Raji (cell line): ENCODE data around the gene ISCU.

ENCODE experiments used
- POLR2A ChIP-seq: IDR thresholded peaks from 2 replicates; pipeline ENCODE4 v1.6.1; 2011; ENCODE audit warnings: low read depth, low read length, control low read depth; ENCODE audit not compliant: insufficient read depth

Gene ISCU

GRCh38 chr12:108599948-108600701 lies 37.7 kb downstream of the ISCU start:
- no peak for TF ChIP-seq POLR2A

- no peak for TF ChIP-seq POLR2A
Observed at GRCh38 chr12:108600702-108601007, 38.3 kb downstream of the ISCU start.

DNA sequence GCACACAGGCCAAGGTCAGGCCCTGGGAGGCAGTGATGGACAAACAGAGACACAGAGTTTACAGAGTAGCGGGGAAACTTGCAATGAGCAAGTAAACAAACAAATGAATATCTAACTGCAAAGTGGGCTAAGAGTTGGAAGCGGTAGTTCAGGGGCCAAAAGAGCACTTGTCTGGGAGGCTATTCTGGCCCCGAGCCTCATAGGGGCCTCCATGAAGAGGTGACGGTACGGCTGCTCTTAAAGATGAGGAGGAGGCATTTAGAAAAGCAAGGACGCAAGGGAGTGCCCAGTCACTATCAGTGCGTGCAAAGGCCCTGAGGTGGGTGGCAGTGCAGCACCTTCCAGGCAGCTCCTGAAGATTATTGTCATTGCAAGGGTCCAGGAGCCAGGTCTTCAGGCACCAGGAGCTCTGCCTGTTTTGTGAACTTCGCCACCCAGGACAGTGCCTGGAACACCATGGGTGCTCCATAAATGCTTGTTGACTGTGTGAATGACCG lies 39.9 kb downstream of the ISCU start:
- no peak for TF ChIP-seq POLR2A

DNA sequence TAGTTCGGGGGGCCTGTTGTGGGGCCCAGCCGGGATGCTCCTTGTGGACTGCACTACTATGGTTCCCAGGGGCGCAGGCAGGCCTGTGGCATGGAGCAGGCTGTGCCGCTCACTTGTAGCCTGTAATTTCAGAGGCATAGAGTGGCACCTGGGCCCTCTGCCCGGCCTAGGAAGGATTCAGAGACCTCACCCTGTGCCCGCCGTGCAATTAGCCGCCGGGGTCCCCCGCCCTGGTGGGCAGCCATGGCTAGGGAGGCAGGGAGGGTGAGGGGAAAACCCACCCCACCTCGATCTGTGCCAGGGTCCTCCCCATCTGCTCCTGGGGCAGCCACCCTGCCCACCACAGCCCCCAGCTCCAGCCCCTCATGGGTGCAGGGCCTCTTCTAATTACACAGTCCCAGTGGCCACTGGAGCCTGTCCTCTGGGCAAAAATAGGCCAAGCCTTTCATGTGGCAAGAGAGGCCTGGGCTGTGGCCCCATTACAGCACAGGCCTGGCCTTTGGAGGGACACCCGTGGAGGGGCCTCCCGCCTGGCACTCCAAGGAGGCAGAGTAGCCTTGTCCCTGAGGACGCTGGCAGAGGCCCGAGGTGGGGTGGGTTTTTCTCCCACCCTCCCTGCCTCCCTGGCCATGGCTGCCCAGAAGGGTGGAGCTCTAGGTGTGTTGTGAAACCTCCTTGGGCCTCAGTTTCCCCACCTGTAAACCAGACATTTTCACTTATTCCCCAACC lies 40.7 kb downstream of the ISCU start:
- TF ChIP-seq POLR2A, result no peak

DNA sequence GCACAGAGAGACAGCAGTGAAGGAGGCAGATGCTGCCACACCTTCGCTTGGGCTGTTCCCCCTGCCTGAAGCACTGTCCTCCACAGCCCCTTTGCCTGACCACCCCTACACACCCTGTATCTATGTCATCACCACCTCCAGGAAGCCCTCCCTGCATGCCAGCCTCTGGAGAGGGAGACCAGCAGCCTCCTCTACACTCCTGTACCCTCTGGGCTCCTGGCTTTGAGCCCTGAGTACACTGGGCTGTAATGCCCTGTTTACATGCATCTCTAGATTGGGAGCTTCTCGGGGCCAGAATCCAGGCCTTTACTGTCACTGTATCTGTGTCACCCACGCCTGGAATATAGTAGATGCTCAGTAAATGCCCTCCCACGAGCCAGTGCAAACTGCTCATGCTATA lies 41.3 kb downstream of the ISCU start:
- no peak for TF ChIP-seq POLR2A

DNA sequence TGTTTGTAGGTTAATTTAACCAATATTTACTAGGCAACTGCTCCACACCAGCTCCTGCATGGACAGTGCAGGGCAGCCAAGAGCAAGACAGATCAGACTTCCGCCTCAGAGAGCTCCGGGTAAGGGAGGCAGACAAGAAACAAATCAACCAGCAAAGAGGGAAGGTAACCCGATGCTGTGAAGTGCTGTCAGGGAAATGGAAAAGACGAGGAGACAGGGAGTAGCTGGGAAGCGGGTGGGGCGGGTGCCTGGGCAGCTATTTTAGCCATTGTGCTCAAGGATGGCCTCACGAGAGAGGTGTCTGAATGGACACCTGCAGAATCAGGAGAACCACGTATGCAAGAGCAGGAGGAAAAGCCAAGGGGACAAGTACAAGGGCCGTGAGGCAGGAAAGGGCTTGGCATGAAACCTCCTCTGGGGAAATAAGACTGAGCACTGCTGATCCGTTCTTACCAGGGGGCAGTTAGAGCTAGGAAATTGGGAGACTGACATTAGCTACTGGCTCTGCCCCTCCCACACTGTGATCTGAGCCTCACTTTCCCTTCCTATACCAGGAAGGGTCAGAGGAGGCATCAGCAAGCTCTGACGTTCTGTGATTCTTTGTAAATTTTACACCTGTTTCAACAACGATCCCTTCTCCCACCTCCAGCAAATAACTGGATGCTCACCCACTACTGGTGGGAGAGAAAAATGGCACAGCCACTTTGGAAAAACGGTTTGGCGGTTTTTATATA lies 42.0 kb downstream of the ISCU start:
- TF ChIP-seq POLR2A, result no peak

- no peak for TF ChIP-seq POLR2A
Observed at GRCh38 chr12:108605000-108605689, 42.7 kb downstream of the ISCU start.

DNA sequence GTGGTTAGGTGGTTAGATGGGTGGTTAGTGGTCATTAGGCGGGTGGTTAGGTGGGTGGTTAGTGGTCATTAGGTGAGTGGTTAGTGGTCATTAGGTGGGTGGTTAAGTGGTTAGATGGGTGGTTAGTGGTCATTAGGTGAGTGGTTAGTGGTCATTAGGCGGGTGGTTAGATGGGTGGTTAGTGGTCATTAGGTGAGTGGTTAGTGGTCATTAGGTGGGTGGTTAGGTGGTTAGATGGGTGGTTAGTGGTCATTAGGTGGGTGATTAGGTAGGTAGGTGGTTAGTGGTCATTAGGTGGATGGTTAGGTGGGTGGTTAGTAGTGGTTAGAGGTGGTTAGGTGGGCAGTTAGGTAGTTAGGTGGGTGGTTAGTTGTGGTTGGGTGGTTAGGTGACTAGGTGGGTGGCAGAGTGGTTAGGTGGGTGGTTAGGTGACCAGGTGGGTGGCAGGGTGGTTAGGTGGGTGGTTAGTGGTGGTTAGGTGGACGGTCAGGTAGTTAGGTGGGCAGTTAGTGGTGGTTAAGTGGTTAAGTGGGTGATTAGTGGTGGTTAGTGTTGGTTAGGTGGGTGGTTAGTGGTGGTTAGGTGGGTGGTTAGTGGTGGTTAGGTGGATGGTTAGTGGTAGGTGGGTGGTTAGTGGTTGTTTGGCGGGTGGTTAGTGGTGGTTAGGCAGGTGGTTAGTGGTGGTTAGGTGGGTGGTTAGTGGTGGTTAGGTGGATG lies 43.5 kb downstream of the ISCU start:
- TF ChIP-seq POLR2A, result no peak

DNA sequence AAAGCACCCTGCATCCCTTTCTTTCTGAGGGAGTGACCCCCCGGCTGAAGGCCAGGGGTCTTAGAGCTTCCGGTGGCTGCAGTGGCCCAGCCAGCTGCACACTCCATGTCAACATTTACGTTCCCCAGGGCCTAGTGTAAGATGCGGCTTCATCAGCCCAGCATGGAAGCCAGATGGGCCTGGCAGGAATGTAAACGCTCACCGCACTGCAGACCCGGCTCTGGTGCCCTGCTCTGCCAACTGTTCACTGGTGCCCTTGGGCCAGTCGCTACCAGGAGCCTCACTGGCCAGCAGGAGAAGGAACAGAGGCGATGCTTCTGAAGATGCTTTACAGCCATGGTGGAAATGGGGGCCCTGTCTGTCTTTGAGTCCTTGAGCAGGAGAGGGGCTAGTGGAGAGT lies 44.1 kb downstream of the ISCU start:
- no peak for TF ChIP-seq POLR2A

GRCh38 chr12:108607981-108608600 lies 45.7 kb downstream of the ISCU start:
- no peak for TF ChIP-seq POLR2A

GRCh38 chr12:108608616-108609015 lies 46.2 kb downstream of the ISCU start:
- TF ChIP-seq POLR2A, result no peak

- TF ChIP-seq POLR2A, result no peak
Observed at GRCh38 chr12:108609537-108610335, 47.3 kb downstream of the ISCU start.

GRCh38 chr12:108610336-108610815 lies 48.0 kb downstream of the ISCU start:
- TF ChIP-seq POLR2A, result no peak
